ENCODE measurements around the gene DNAJB14. TPM values are rescaled to one million over a fixed set of nuclear protein-coding genes. Genes with fewer than 3 reads are reported as not detected.

Gene DNAJB14
- total RNA-seq, 1 experiment from 2014 or later: 52.5 TPM

GRCh38 chr4:99917575-99917974 is 28.8 kb downstream of the DNAJB14 start:
- Histone ChIP-seq H3K9me2 (ENCODE audit: insufficient read depth) (no peaks in the 10 kb centered on the region), H3K4me2 (ENCODE audit: low read length) (no peak overlapping the region), H3K9ac (ENCODE audit: low read length) (no peak overlapping the region), H3K79me2 (ENCODE audit: insufficient read depth, low read length) (peaks cover 11% of the 10 kb centered on the region), H3K4me1 (ENCODE audit: control insufficient read depth in 1 of 2, insufficient read depth in 2 of 2, low read length in 2 of 2) (no peaks in the 10 kb centered on the region), H3K27me3 (ENCODE audit: insufficient read depth, low read length) (no peaks in the 10 kb centered on the region), H3K36me3 (ENCODE audit: control insufficient read depth in 1 of 2, insufficient read depth in 2 of 2, low read length in 2 of 2) (peaks cover 0 to 16% of the 10 kb centered on the region in 2 experiments; a peak in 2 of 4 replicates), H3K9me3 (ENCODE audit: control insufficient read depth in 1 of 2, insufficient read depth in 1 of 2, low read depth in 1 of 2, low read length in 2 of 2) (no peaks in the 10 kb centered on the region), H3K4me3 (replicated peaks in 1 of 2; ENCODE audit: low read depth in 1 of 2, low read length in 2 of 2) (no peak overlapping the region), H2AFZ (ENCODE audit: low read depth, low read length, poor library complexity, severe bottlenecking) (no peak overlapping the region), H3K27ac (ENCODE audit: low read depth, low read length) (no peak overlapping the region), H4K20me1 (ENCODE audit: insufficient read depth) (no peaks in the 10 kb centered on the region)
- intact Hi-C loops (cut with micrococcal nuclease): no loop called here
- ATAC-seq: no peak
- DNase-seq (ENCODE audit: low read depth, low spot score): no peak
- no TSS peak for BruUV-seq (replicated peaks)
- RAD21 ChIA-PET (ENCODE audit: low non-redundant PET in 1 of 2, low total read pairs in 2 of 2, uncharacterized antibody in 2 of 2, unreplicated experiment in 2 of 2): no interaction called here
- POLR2A ChIA-PET: no interaction called here
- CTCF ChIA-PET: no interaction called here
- TF ChIP-seq MAX (IDR thresholded peaks at IDR 0.05) (no peak), FOSL1 (IDR thresholded peaks at IDR 0.05; ENCODE audit: low read depth) (no peak), SRF (IDR thresholded peaks at IDR 0.05; ENCODE audit: low read depth) (no peak), ELF1 (IDR thresholded peaks at IDR 0.05; ENCODE audit: borderline replicate concordance, low read depth) (no peak), EGR1 (IDR thresholded peaks at IDR 0.05; ENCODE audit: low read depth) (no peak), ZFX (IDR thresholded peaks at IDR 0.05) (no peak), ZBTB33 (IDR thresholded peaks at IDR 0.05; ENCODE audit: extremely low read depth, insufficient replicate concordance, low read length) (no peak), CTCF (IDR thresholded peaks at IDR 0.05 in 2 of 3, conservative IDR thresholded peaks at IDR 0.05 in 1 of 3; ENCODE audit: borderline replicate concordance in 1 of 3, insufficient read depth in 1 of 3, low read depth in 2 of 3, low read length in 2 of 3) (no peak), JUND (IDR thresholded peaks at IDR 0.05) (no peak), TCF7L2 (IDR thresholded peaks at IDR 0.05; ENCODE audit: borderline replicate concordance, extremely low read depth, insufficient read depth, insufficient read length) (no peak), POLR2AphosphoS5 (IDR thresholded peaks at IDR 0.05; ENCODE audit: low read depth, low read length) (no peak), CBX3 (IDR thresholded peaks at IDR 0.05; ENCODE audit: low read depth) (no peak), CEBPB (IDR thresholded peaks at IDR 0.05; ENCODE audit: low read depth) (no peak)

Measured in HCT116 (cell line).